CD14-positive monocyte (primary cell): Measurements from ENCODE around the gene HOXC11. TPM values are rescaled to one million over a fixed set of nuclear protein-coding genes. Genes with fewer than 3 reads are reported as not detected.
A peak's percentile ranks its signal among the peaks of the same experiment; 100 is the strongest.

ENCODE experiments used
- DNase-seq, 3 donors: peaks; one replicate each; pipeline ENCODE4 v3.0.0-alpha.2; 2011 to 2022
- H2AFZ ChIP-seq: 2 replicates; pipeline ENCODE4 v1.6.0; 2012; ENCODE audit warnings: mild to moderate bottlenecking, low read depth, low read length, inconsistent platforms; ENCODE audit not compliant: insufficient read depth, poor library complexity, severe bottlenecking
- H3K27ac ChIP-seq, 2 donors: 1 replicate in 1 of 2; 2 replicates in 1 of 2; pipeline ENCODE4 v1.5.1; 2012 to 2013; ENCODE audit warnings: low read length in 2 of 2, control low read depth in 1 of 2, inconsistent platforms in 1 of 2, low read depth in 1 of 2, mild to moderate bottlenecking in 1 of 2
- H3K27me3 ChIP-seq, 2 donors: one replicate each; pipeline versions ENCODE4 v1.6.0 to v1.6.1; 2011 to 2013; ENCODE audit warnings: low read length in 2 of 2; ENCODE audit not compliant: control insufficient read depth in 2 of 2, insufficient read depth in 2 of 2
- H3K36me3 ChIP-seq, 2 donors: replicated peaks in 1 of 2; 1 replicate in 1 of 2; 2 replicates in 1 of 2; pipeline versions ENCODE4 v1.5.1 to v1.6.1; 2012 to 2013; ENCODE audit warnings: low read length in 2 of 2, control low read depth in 1 of 2, inconsistent platforms in 1 of 2, mild to moderate bottlenecking in 1 of 2; ENCODE audit not compliant: insufficient read depth in 2 of 2, control insufficient read depth in 1 of 2
- H3K4me1 ChIP-seq, 2 donors: 1 replicate in 1 of 2; 2 replicates in 1 of 2; pipeline versions ENCODE4 v1.5.1 to v1.6.1; 2012 to 2013; ENCODE audit warnings: low read length in 2 of 2, control low read depth in 1 of 2, inconsistent platforms in 1 of 2, mild to moderate bottlenecking in 1 of 2, moderate library complexity in 1 of 2; ENCODE audit not compliant: insufficient read depth in 2 of 2, control insufficient read depth in 1 of 2
- H3K4me2 ChIP-seq: replicated peaks from 2 replicates; pipeline ENCODE3; 2012; ENCODE audit warnings: low read length, moderate library complexity, mild to moderate bottlenecking; ENCODE audit not compliant: poor library complexity, severe bottlenecking; ENCODE audit errors: extremely low read depth
- H3K4me3 ChIP-seq, 3 experiments: fragments of 200-600 bp in 1 of 3; sonication (generic) in 1 of 3; replicated peaks in 1 of 3; 1 replicate in 2 of 3; 2 replicates in 1 of 3; pipeline ENCODE4 v1.5.1; 2011 to 2013; ENCODE audit warnings: low read length in 3 of 3, mild to moderate bottlenecking in 3 of 3, control low read depth in 2 of 3, low read depth in 2 of 3, inconsistent platforms in 1 of 3, moderate library complexity in 1 of 3
- H3K79me2 ChIP-seq: 2 replicates; pipeline ENCODE4 v1.6.0; 2012; ENCODE audit warnings: mild to moderate bottlenecking, control low read depth, inconsistent platforms, low read length, moderate library complexity; ENCODE audit not compliant: insufficient read depth
- H3K9ac ChIP-seq: 2 replicates; pipeline ENCODE4 v1.6.0; 2017; ENCODE audit warnings: low read length, mild to moderate bottlenecking; ENCODE audit not compliant: insufficient read depth, poor library complexity, severe bottlenecking
- H3K9me3 ChIP-seq, 2 donors: replicated peaks in 1 of 2; 1 replicate in 1 of 2; 2 replicates in 1 of 2; pipeline versions ENCODE4 v1.5.1 to v1.6.1; 2012 to 2013; ENCODE audit warnings: low read length in 2 of 2, control low read depth in 1 of 2; ENCODE audit not compliant: control insufficient read depth in 1 of 2, insufficient read depth in 1 of 2
- H4K20me1 ChIP-seq: 2 replicates; pipeline ENCODE4 v1.6.0; 2012; ENCODE audit warnings: mild to moderate bottlenecking, low read length, control low read depth, moderate library complexity; ENCODE audit not compliant: insufficient read depth
- H3K27ac Mint-ChIP-seq, 7 donors: one replicate each; pipeline ENCODE4 v1.8.0; 2020; ENCODE audit warnings: mild to moderate bottlenecking in 7 of 7, mixed read lengths in 7 of 7, moderate library complexity in 6 of 7, inconsistent platforms in 2 of 7
- H3K27me3 Mint-ChIP-seq, 3 donors: one replicate each; pipeline ENCODE4 v1.8.0; 2021 to 2022; ENCODE audit warnings: low read depth in 3 of 3, mild to moderate bottlenecking in 3 of 3, mixed read lengths in 3 of 3, moderate library complexity in 3 of 3, inconsistent platforms in 1 of 3
- H3K36me3 Mint-ChIP-seq, 2 donors: one replicate each; pipeline ENCODE4 v1.8.0; 2020; ENCODE audit warnings: mixed read lengths in 2 of 2, inconsistent platforms in 1 of 2, mild to moderate bottlenecking in 1 of 2
- H3K4me1 Mint-ChIP-seq: one replicate; pipeline ENCODE4 v1.8.0; 2020; ENCODE audit warnings: mild to moderate bottlenecking, mixed read lengths
- H3K4me3 Mint-ChIP-seq, 2 donors: one replicate each; pipeline ENCODE4 v1.8.0; 2020; ENCODE audit warnings: mild to moderate bottlenecking in 2 of 2, mixed read lengths in 2 of 2, moderate library complexity in 1 of 2
- H3K9me3 Mint-ChIP-seq, 7 donors: one replicate each; pipeline ENCODE4 v1.8.0; 2020 to 2022; ENCODE audit warnings: mixed read lengths in 7 of 7, mild to moderate bottlenecking in 6 of 7, moderate library complexity in 6 of 7, inconsistent platforms in 2 of 7
- CTCF ChIP-seq: fragments of 200-600 bp; IDR thresholded peaks from one replicate; pipeline ENCODE4 v1.8.0; 2022; ENCODE audit warnings: antibody characterized with exemption, mild to moderate bottlenecking
- WGBS: methylation state at CpG from one replicate; pipeline ENCODE4 v1.1.5; 2013; ENCODE audit warnings: missing lambda C conversion rate; ENCODE audit not compliant: insufficient coverage; 5-methylcytosine and 5-hydroxymethylcytosine counted together
- intact Hi-C, 2 donors: fragments of 100-400 bp; cut with micrococcal nuclease; formaldehyde crosslinking; loops; one replicate each; pipeline versions ENCODE4 v1.15.0 to v1.15.1; 2023
- polyA plus RNA-seq, 3 donors: library from polyadenylated mRNA; depleted of rRNA in 1 of 3; unstranded in 2 of 3; stranded (reverse) in 1 of 3; fragments of 300-500 nt in 2 of 3; fragments of >200 nt in 1 of 3; fragmentation: Illumina TruSeq in 2 of 3; gene quantifications; 1 replicate in 2 of 3; 2 replicates in 1 of 3; pipeline ENCODE4 v1.2.3, GENCODE V29; 2012 to 2021

Gene HOXC11
- polyA plus RNA-seq, 3 donors: not detected

GRCh38 chr12:53959314-53959713, 13.6 kb upstream of the HOXC11 start:
- Histone ChIP-seq H3K27ac (no peak overlapping the region), H3K4me3 (no peak overlapping the region), H3K4me2 (no peak overlapping the region), H3K36me3 (no peaks in the 10 kb centered on the region), H3K9ac (no peak overlapping the region), H3K27me3 (peaks cover 93 to 99% of the 10 kb centered on the region in 2 donors), H3K79me2 (no peaks in the 10 kb centered on the region), H4K20me1 (no peaks in the 10 kb centered on the region), H3K4me1 (no peaks in the 10 kb centered on the region), H2AFZ (no peak overlapping the region), H3K9me3 (peaks cover 7 to 81% of the 10 kb centered on the region in 2 donors)
- WGBS: 14% methylated on average over 2 of the region's 4 CpGs
- Mint-ChIP-seq H3K27me3 (peaks cover 93 to 97% (median 95%) of the 10 kb centered on the region in 3 donors), H3K4me3 (peak overlapping the region in 1 of 2 donors; percentile 76), H3K4me1 (peaks cover 19% of the 10 kb centered on the region), H3K27ac (no peak overlapping the region), H3K9me3 (peaks cover 2 to 61% (median 34%) of the 10 kb centered on the region in 7 donors), H3K36me3 (peaks cover 2 to 14% of the 10 kb centered on the region in 2 donors)
- intact Hi-C loops: no loop called here
- no peak for TF ChIP-seq CTCF
- no peak for DNase-seq

GRCh38 chr12:53960187-53961024, 12.5 kb upstream of the HOXC11 start:
- Histone ChIP-seq H3K4me3 (no peak overlapping the region), H3K27me3 (peaks cover 97 to 100% of the 10 kb centered on the region in 2 donors), H3K36me3 (no peaks in the 10 kb centered on the region), H4K20me1 (no peaks in the 10 kb centered on the region), H3K27ac (no peak overlapping the region), H3K79me2 (no peaks in the 10 kb centered on the region), H2AFZ (no peak overlapping the region), H3K9me3 (peaks cover 4 to 83% of the 10 kb centered on the region in 2 donors), H3K4me1 (no peaks in the 10 kb centered on the region), H3K9ac (no peak overlapping the region), H3K4me2 (no peak overlapping the region)
- H3K27me3 Mint-ChIP-seq: peaks cover 96 to 99% (median 96%) of the 10 kb centered on the region in 3 donors
- no peak for TF ChIP-seq CTCF
- peaks cover 3 to 17% of the 10 kb centered on the region in 2 donors for H3K36me3 Mint-ChIP-seq
- no peak for DNase-seq
- H3K9me3 Mint-ChIP-seq: peaks cover 3 to 63% (median 34%) of the 10 kb centered on the region in 7 donors
- peaks cover 24% of the 10 kb centered on the region for H3K4me1 Mint-ChIP-seq
- H3K27ac Mint-ChIP-seq: no peak overlapping the region
- WGBS: 4% methylated on average over 32 of the region's 39 CpGs
- H3K4me3 Mint-ChIP-seq: peak overlapping the region in 1 of 2 donors; percentile 76
- intact Hi-C loops: no loop called here
